Bronchial epithelial cell (primary cell): ENCODE results near the gene ENTPD8. TPM values are rescaled to one million over a fixed set of nuclear protein-coding genes. Genes with fewer than 3 reads are reported as not detected.

Source experiments
- DNase-seq: peaks from one replicate; pipeline ENCODE4 v3.0.0-alpha.2; 2010; ENCODE audit warnings: low read depth
- FAIRE-seq: peaks from 2 replicates; lab custom pipeline; 2011; peaks lifted over from hg19 to GRCh38; lab: Jason Lieb, UNC
- H3K27me3 ChIP-seq: 2 replicates; pipeline ENCODE4 v1.5.1; 2011; ENCODE audit warnings: low read length; ENCODE audit not compliant: control insufficient read depth, insufficient read depth
- H3K36me3 ChIP-seq: 2 replicates; pipeline ENCODE4 v1.5.1; 2011; ENCODE audit warnings: low read length; ENCODE audit not compliant: control insufficient read depth, insufficient read depth
- H3K4me3 ChIP-seq: 2 replicates; pipeline ENCODE4 v1.5.1; 2011; ENCODE audit warnings: mild to moderate bottlenecking, low read depth, low read length, control low read depth
- CTCF ChIP-seq: IDR thresholded peaks from 2 replicates; pipeline ENCODE4 v1.5.1; 2011; ENCODE audit warnings: mild to moderate bottlenecking, moderate library complexity, low read length, control low read depth, inconsistent platforms; ENCODE audit not compliant: insufficient read depth, severe bottlenecking
- total RNA-seq: library from RNA; depleted of rRNA; stranded (reverse); fragments of >200 nt; gene quantifications from 2 replicates; pipeline ENCODE4 v1.2.1, GENCODE V29; 2014

Gene ENTPD8
- total RNA-seq, 1 donor from 2014 or later, result not detected

GRCh38 chr9:137437691-137438590, 3.2 kb downstream of the ENTPD8 start:
- Histone ChIP-seq H3K27me3 (no peaks in the 10 kb centered on the region), H3K4me3 (no peak overlapping the region), H3K36me3 (no peaks in the 10 kb centered on the region)
- FAIRE-seq (no peak), DNase-seq (no peak)
- TF ChIP-seq CTCF, result no peak

GRCh38 chr9:137436761-137437600, 4.2 kb downstream of the ENTPD8 start:
- DNase-seq, result no peak
- TF ChIP-seq CTCF, result no peak
- FAIRE-seq, result no peak
- no peaks in the 10 kb centered on the region for H3K36me3 ChIP-seq
- no peak overlapping the region for H3K4me3 ChIP-seq
- H3K27me3 ChIP-seq, result no peaks in the 10 kb centered on the region

- TF ChIP-seq CTCF, result no peak
- no peak for FAIRE-seq
- no peaks in the 10 kb centered on the region for H3K27me3 ChIP-seq
- no peak overlapping the region for H3K4me3 ChIP-seq
- no peaks in the 10 kb centered on the region for H3K36me3 ChIP-seq
- peak; percentile 68 for DNase-seq
These were observed 5.0 kb downstream of the ENTPD8 start for GRCh38 chr9:137435980-137436760.

GRCh38 chr9:137435381-137435891, 5.7 kb downstream of the ENTPD8 start:
- TF ChIP-seq CTCF, result no peak
- no peak for DNase-seq
- Histone ChIP-seq H3K27me3 (no peaks in the 10 kb centered on the region), H3K4me3 (no peak overlapping the region), H3K36me3 (no peaks in the 10 kb centered on the region)
- FAIRE-seq, result no peak
